A673 (cell line): ENCODE data around the gene ZNRF2.

Source experiments
- EZH2 ChIP-seq: fragments of 200-600 bp; sonication (generic); IDR thresholded peaks from 2 replicates; pipeline ENCODE4 v1.6.1; 2017; ENCODE audit warnings: borderline replicate concordance, low read depth, mild to moderate bottlenecking, mixed read lengths, antibody characterized with exemption, low read length; ENCODE audit not compliant: poor library complexity, severe bottlenecking
- TF ChIP-seq, protein P1 (sequence below): fragments of 300-800, 200-600 bp; sonication (generic); conservative IDR thresholded peaks from 2 replicates; pipeline ENCODE4 v1.5.1; 2017; ENCODE audit warnings: low read depth, mild to moderate bottlenecking, antibody characterized with exemption, low read length, moderate library complexity, mixed read lengths

DNA sequence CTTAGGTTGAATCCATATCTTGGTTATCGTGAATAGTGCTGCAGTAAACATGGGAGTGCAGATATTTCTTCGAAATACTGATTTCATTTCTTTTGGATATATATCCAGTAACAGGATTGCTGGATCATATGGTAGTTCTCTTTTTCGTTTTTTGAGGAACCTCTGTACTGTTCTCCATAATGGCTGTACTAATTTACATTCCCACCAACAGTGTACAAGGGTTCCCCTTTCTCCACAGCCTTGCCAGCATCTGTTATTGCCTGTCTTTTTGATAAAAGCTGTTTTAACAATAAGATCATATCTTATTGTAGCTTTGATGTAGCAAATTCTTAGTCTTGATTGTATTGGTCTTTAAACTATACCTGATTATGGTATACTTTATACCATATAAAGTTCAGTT, 45.3 kb downstream of the ZNRF2 start:
- TF ChIP-seq, protein P1, sequence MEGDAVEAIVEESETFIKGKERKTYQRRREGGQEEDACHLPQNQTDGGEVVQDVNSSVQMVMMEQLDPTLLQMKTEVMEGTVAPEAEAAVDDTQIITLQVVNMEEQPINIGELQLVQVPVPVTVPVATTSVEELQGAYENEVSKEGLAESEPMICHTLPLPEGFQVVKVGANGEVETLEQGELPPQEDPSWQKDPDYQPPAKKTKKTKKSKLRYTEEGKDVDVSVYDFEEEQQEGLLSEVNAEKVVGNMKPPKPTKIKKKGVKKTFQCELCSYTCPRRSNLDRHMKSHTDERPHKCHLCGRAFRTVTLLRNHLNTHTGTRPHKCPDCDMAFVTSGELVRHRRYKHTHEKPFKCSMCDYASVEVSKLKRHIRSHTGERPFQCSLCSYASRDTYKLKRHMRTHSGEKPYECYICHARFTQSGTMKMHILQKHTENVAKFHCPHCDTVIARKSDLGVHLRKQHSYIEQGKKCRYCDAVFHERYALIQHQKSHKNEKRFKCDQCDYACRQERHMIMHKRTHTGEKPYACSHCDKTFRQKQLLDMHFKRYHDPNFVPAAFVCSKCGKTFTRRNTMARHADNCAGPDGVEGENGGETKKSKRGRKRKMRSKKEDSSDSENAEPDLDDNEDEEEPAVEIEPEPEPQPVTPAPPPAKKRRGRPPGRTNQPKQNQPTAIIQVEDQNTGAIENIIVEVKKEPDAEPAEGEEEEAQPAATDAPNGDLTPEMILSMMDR: no peak
- TF ChIP-seq EZH2: no peak
